HepG2 (cell line): ENCODE results near the gene LYRM1. TPM values are rescaled to one million over a fixed set of nuclear protein-coding genes. Genes with fewer than 3 reads are reported as not detected.

Experiments used
- ARID3A ChIP-seq: IDR thresholded peaks from 2 replicates; pipeline ENCODE4 v1.6.1; 2012; ENCODE audit warnings: low read depth, low read length, improper control_type of control experiment
- CHD2 ChIP-seq: IDR thresholded peaks from 2 replicates; pipeline ENCODE4 v1.6.1; 2011; ENCODE audit warnings: low read depth, low read length, improper control_type of control experiment
- FOXM1 ChIP-seq: sonication (generic); formaldehyde crosslinking; IDR thresholded peaks from 2 replicates; pipeline ENCODE4 v1.5.0; 2020; ENCODE audit warnings: missing genetic modification reagents
- KMT2B ChIP-seq: IDR thresholded peaks from 2 replicates; pipeline ENCODE4 v1.6.1; 2016; ENCODE audit warnings: missing genetic modification reagents, missing compliant biosample characterization
- POLR2AphosphoS2 ChIP-seq: IDR thresholded peaks from 2 replicates; pipeline ENCODE4 v1.6.1; 2011; ENCODE audit warnings: low read depth, low read length, improper control_type of control experiment
- SMAD1 ChIP-seq: sonication (generic); formaldehyde crosslinking; IDR thresholded peaks from 2 replicates; pipeline ENCODE4 v1.4.0; 2020; ENCODE audit warnings: missing genetic modification reagents, low read depth, mild to moderate bottlenecking, borderline replicate concordance
- THRA ChIP-seq: sonication (generic); formaldehyde crosslinking; IDR thresholded peaks from 2 replicates; pipeline ENCODE4 v1.4.0; 2020; ENCODE audit warnings: missing genetic modification reagents, borderline replicate concordance
- ZBTB26 ChIP-seq: IDR thresholded peaks from 2 replicates; pipeline ENCODE4 v1.6.1; 2016; ENCODE audit warnings: missing compliant biosample characterization, missing genetic modification reagents, borderline replicate concordance
- ZBTB4 ChIP-seq: sonication (generic); formaldehyde crosslinking; IDR thresholded peaks from 2 replicates; pipeline ENCODE4 v1.4.0; 2020; ENCODE audit warnings: missing genetic modification reagents, mild to moderate bottlenecking, borderline replicate concordance
- ZHX1 ChIP-seq: sonication (generic); formaldehyde crosslinking; IDR thresholded peaks from 2 replicates; pipeline ENCODE4 v1.8.1; 2022; ENCODE audit warnings: low read depth, mild to moderate bottlenecking, missing genetic modification reagents
- ZNF121 ChIP-seq: sonication (generic); formaldehyde crosslinking; IDR thresholded peaks from 2 replicates; pipeline ENCODE4 v1.5.0; 2020; ENCODE audit warnings: mild to moderate bottlenecking, missing genetic modification reagents
- ZNF513 ChIP-seq: sonication (generic); formaldehyde crosslinking; conservative IDR thresholded peaks from 2 replicates; pipeline ENCODE4 v1.5.0; 2020; ENCODE audit warnings: missing genetic modification reagents
- ZNF704 ChIP-seq: sonication (generic); formaldehyde crosslinking; IDR thresholded peaks from 2 replicates; pipeline ENCODE4 v1.8.1; 2023; ENCODE audit warnings: mild to moderate bottlenecking, inconsistent platforms, moderate library complexity, missing genetic modification reagents, borderline replicate concordance
- polyA plus RNA-seq, 8 experiments: library from polyadenylated mRNA; depleted of rRNA in 3 of 8; stranded (reverse) in 7 of 8; unstranded in 1 of 8; fragments of >200 nt; fragmentation: Illumina TruSeq in 4 of 8; extraction: Trizol in 4 of 8; gene quantifications; 2 replicates each; pipeline versions ENCODE4 v1.2.1 to v1.2.3, GENCODE V29; 2011 to 2016; ENCODE audit warnings: low read depth in 4 of 8, missing spikeins in 1 of 8, mixed read lengths in 1 of 8; ENCODE audit not compliant: insufficient read depth in 1 of 8
- total RNA-seq, 5 experiments: library from RNA; depleted of rRNA; stranded (reverse); fragments of >200 nt; fragmentation: Illumina TruSeq; extraction: Trizol; gene quantifications; 2 replicates each; pipeline ENCODE4 v1.2.3, GENCODE V29; 2016; ENCODE audit warnings: low read depth in 1 of 5

LYRM1 gene
- total and polyA plus RNA-seq, 2 of the 13 experiments (the other 11 are each of a cell fraction or from before 2014, with no cell fraction given) = 59.2 to 82.6 TPM

- TF ChIP-seq ARID3A (peak; percentile 59), ZNF121 (CRISPR knock-in tag) (no peak), SMAD1 (CRISPR knock-in tag) (peak; percentile 77; the same call in 1 of the 2 replicates), ZHX1 (CRISPR knock-in tag) (no peak; the same call in 1 of the 2 replicates), POLR2AphosphoS2 (no peak), ZBTB4 (no peak), ZNF704 (CRISPR knock-in tag) (no peak), KMT2B (CRISPR knock-in tag) (peak; percentile 33; the same call in 1 of the 2 replicates), FOXM1 (CRISPR knock-in tag) (peak; percentile 36; the same call in 1 of the 2 replicates), ZNF513 (CRISPR knock-in tag) (no peak), THRA (0 out of 2 replicates have a peak, but pooled peaks have one; percentile 18), CHD2 (no peak), ZBTB26 (CRISPR knock-in tag) (peak; percentile 91; the same call in 1 of the 2 replicates)
Observed at GRCh38 chr16:20899477-20900298, 883 bp upstream of the LYRM1 start (continued).
